Stomach (tissue), 9 donors: ENCODE data around the gene STK4. TPM values are rescaled to one million over a fixed set of nuclear protein-coding genes. Genes with fewer than 3 reads are reported as not detected.

Source experiments
- DNase-seq, 2 donors: peaks; one replicate each; pipeline versions ENCODE4 v3.0.0 to v3.0.0-alpha.2; 2013 to 2019
- H3K27ac ChIP-seq, 5 donors: fragments of 200-600 bp in 4 of 5; sonication (generic) in 4 of 5; one replicate each; pipeline ENCODE4 v1.5.1; 2013 to 2019; ENCODE audit warnings: mild to moderate bottlenecking in 1 of 5, moderate library complexity in 1 of 5
- H3K27me3 ChIP-seq, 3 donors: fragments of 200-600 bp; sonication (generic); one replicate each; pipeline ENCODE4 v1.5.1; 2017 to 2019; ENCODE audit warnings: mixed run types in 1 of 3
- H3K36me3 ChIP-seq, 4 donors: fragments of 200-600 bp; sonication (generic); 1 replicate in 3 of 4; 2 replicates in 1 of 4; pipeline ENCODE4 v1.5.1; 2016 to 2019
- H3K4me1 ChIP-seq, 4 donors: fragments of 200-600 bp; sonication (generic); one replicate each; pipeline ENCODE4 v1.5.1; 2016 to 2019
- H3K4me3 ChIP-seq, 4 donors: fragments of 200-600 bp; sonication (generic) in 3 of 4; one replicate each; pipeline ENCODE4 v1.5.1; 2016 to 2019; ENCODE audit warnings: mild to moderate bottlenecking in 1 of 4
- H3K9me3 ChIP-seq, 4 donors: fragments of 200-600 bp; sonication (generic); one replicate each; pipeline ENCODE4 v1.5.1; 2016 to 2019
- CTCF ChIP-seq, 7 experiments: fragments of 450-650 bp in 4 of 7; fragments of 200-600 bp in 3 of 7; sonication (generic) in 3 of 7; IDR thresholded peaks; one replicate each; pipeline ENCODE4 v1.5.1; 2016 to 2019; ENCODE audit warnings: antibody characterized with exemption in 7 of 7, control low read depth in 2 of 7, mild to moderate bottlenecking in 1 of 7
- EP300 ChIP-seq: sonication (generic); formaldehyde crosslinking; IDR thresholded peaks from one replicate; pipeline ENCODE4 v1.6.1; 2017; ENCODE audit warnings: antibody characterized with exemption
- POLR2A ChIP-seq, 4 donors: fragments of 450-650 bp; IDR thresholded peaks; one replicate each; pipeline ENCODE4 v1.6.1; 2016; ENCODE audit warnings: antibody characterized with exemption in 4 of 4, control low read depth in 2 of 4, mild to moderate bottlenecking in 1 of 4, moderate library complexity in 1 of 4
- POLR2AphosphoS5 ChIP-seq, 3 donors: sonication (generic); formaldehyde crosslinking; IDR thresholded peaks; one replicate each; pipeline ENCODE4 v1.6.1; 2016; ENCODE audit warnings: antibody characterized with exemption in 3 of 3
- WGBS, 5 donors: extraction: QIAGEN DNeasy Blood & Tissue Kit in 3 of 5; methylation state at CpG; one replicate each; pipeline versions ENCODE4 v1.1.5 to v1.1.7; 2013 to 2018; 5-methylcytosine and 5-hydroxymethylcytosine counted together
- intact Hi-C: fragments of 100-400 bp; cut with DNase I; formaldehyde crosslinking; loops from one replicate; pipeline ENCODE4 v1.15.1; 2023; ENCODE audit warnings: low total_unique reads
- polyA plus RNA-seq, 3 donors: library from polyadenylated mRNA; stranded (reverse); fragments of 200-250 nt; gene quantifications; one replicate each; pipeline ENCODE4 v1.2.3, GENCODE V29; 2013
- total RNA-seq, 5 donors: library from RNA; depleted of rRNA; stranded (reverse); fragments of >200 nt; gene quantifications; one replicate each; pipeline versions ENCODE4 v1.1.0 to v1.2.3, GENCODE V29; 2014 to 2016
- donor health status: healthy with polysubstance abuse.
- donor health status: Bipolar disorder and iron deficiency.
- donor health status: healthy.

STK4 gene
- total and polyA plus RNA-seq, 8 donors = 4.8 to 49.6 (median 19.3) TPM

- Histone ChIP-seq H3K4me1 (peaks cover 0 to 38% (median 4%) of the 10 kb centered on the region in 4 donors), H3K27ac (no peak overlapping the region), H3K27me3 (no peaks in the 10 kb centered on the region), H3K36me3 (peaks cover 0 to 45% (median 29%) of the 10 kb centered on the region in 4 donors), H3K4me3 (no peak overlapping the region), H3K9me3 (no peaks in the 10 kb centered on the region)
- WGBS, 5 donors = 70 to 80% (median 78%) methylated on average over 4 of the region's 4 CpGs
- no peak for TF ChIP-seq POLR2A (IDR thresholded peaks at IDR 0.05)
- peak in 1 of 3 donors; percentile 16 for TF ChIP-seq POLR2AphosphoS5 (IDR thresholded peaks at IDR 0.05)
- peak in 1 of 2 donors; percentile 21 for DNase-seq
- intact Hi-C loops = loop anchor here (10.0 kb wide), 1 partner anchor 280 kb away; no protein-coding TSS in a partner anchor
These were observed 48.5 kb downstream of the STK4 start for GRCh38 chr20:45014671-45015415.

- Histone ChIP-seq H3K36me3 (peaks cover 0 to 47% (median 25%) of the 10 kb centered on the region in 4 donors), H3K4me3 (no peak overlapping the region), H3K9me3 (no peaks in the 10 kb centered on the region), H3K4me1 (peaks cover 0 to 25% (median 4%) of the 10 kb centered on the region in 4 donors), H3K27me3 (no peaks in the 10 kb centered on the region), H3K27ac (no peak overlapping the region)
- no peak for TF ChIP-seq POLR2A (IDR thresholded peaks at IDR 0.05)
- TF ChIP-seq EP300 = no peak
- no peak for TF ChIP-seq CTCF (IDR thresholded peaks at IDR 0.05)
- TF ChIP-seq POLR2AphosphoS5 (IDR thresholded peaks at IDR 0.05) = no peak
- DNase-seq = no peak
- intact Hi-C loops = loop anchor here (10.0 kb wide), 1 partner anchor 279 kb away; no protein-coding TSS in a partner anchor
- 29 to 45% (median 35%) methylated on average over 5 of the region's 5 CpGs for WGBS, 5 donors
These were observed 49.9 kb downstream of the STK4 start for GRCh38 chr20:45016089-45016671.

- no peak for DNase-seq
- no peak for TF ChIP-seq CTCF (IDR thresholded peaks at IDR 0.05)
- TF ChIP-seq EP300 = no peak
- no peak for TF ChIP-seq POLR2AphosphoS5 (IDR thresholded peaks at IDR 0.05)
- no peak for TF ChIP-seq POLR2A (IDR thresholded peaks at IDR 0.05)
- intact Hi-C loops = loop anchor here (10.0 kb wide), 1 partner anchor 278 kb away; no protein-coding TSS in a partner anchor
- Histone ChIP-seq H3K27ac (no peak overlapping the region), H3K4me3 (no peak overlapping the region), H3K4me1 (peaks cover 0 to 23% (median 4%) of the 10 kb centered on the region in 4 donors), H3K36me3 (peaks cover 0 to 47% (median 22%) of the 10 kb centered on the region in 4 donors), H3K27me3 (no peaks in the 10 kb centered on the region), H3K9me3 (no peaks in the 10 kb centered on the region)
- 84 to 96% (median 94%) methylated on average over 5 of the region's 5 CpGs for WGBS, 5 donors
These were observed 51.0 kb downstream of the STK4 start for GRCh38 chr20:45017281-45017680.

GRCh38 chr20:45017857-45018256, 51.5 kb downstream of the STK4 start:
- Histone ChIP-seq H3K27me3 (no peaks in the 10 kb centered on the region), H3K27ac (no peak overlapping the region), H3K4me1 (peaks cover 0 to 23% (median 4%) of the 10 kb centered on the region in 4 donors), H3K9me3 (no peaks in the 10 kb centered on the region), H3K4me3 (no peak overlapping the region), H3K36me3 (peaks cover 0 to 50% (median 22%) of the 10 kb centered on the region in 4 donors)
- TF ChIP-seq POLR2AphosphoS5 (IDR thresholded peaks at IDR 0.05) = no peak
- TF ChIP-seq POLR2A (IDR thresholded peaks at IDR 0.05) = no peak
- no peak for TF ChIP-seq EP300
- TF ChIP-seq CTCF (IDR thresholded peaks at IDR 0.05) = no peak
- intact Hi-C loops = loop anchor here (10.0 kb wide), 1 partner anchor 277 kb away; no protein-coding TSS in a partner anchor
- no peak for DNase-seq
